K562 (cell line): ENCODE data around the gene PRICKLE3. TPM values are rescaled to one million over a fixed set of nuclear protein-coding genes. Genes with fewer than 3 reads are reported as not detected.
"Not testable (repeated sequence)": the region's sequence is repeated elsewhere in the genome, so short reads cannot be mapped to it uniquely, and the experiment has no call there.

Experiments used
- AFF1 ChIP-seq, 2 experiments: fragments of 450-650 bp; IDR thresholded peaks; 2 replicates each; pipeline ENCODE4 v1.6.1; 2018; ENCODE audit warnings: mild to moderate bottlenecking in 2 of 2, low read depth in 1 of 2; ENCODE audit not compliant: partially characterized antibody in 2 of 2
- ARID1B ChIP-seq: fragments of 450-650 bp; IDR thresholded peaks from 2 replicates; pipeline ENCODE4 v1.6.1; 2016; ENCODE audit warnings: antibody characterized with exemption, mild to moderate bottlenecking, inconsistent platforms
- BRD4 ChIP-seq: fragments of 200-600 bp; sonication (generic); IDR thresholded peaks from 2 replicates; pipeline ENCODE4 v1.6.1; 2017; ENCODE audit warnings: inconsistent platforms
- BRD9 ChIP-seq: fragments of 450-650 bp; IDR thresholded peaks from 2 replicates; pipeline ENCODE4 v1.6.1; 2018; ENCODE audit warnings: low read depth; ENCODE audit not compliant: partially characterized antibody
- CBFA2T2 ChIP-seq: fragments of 450-650 bp; conservative IDR thresholded peaks from 2 replicates; pipeline ENCODE4 v1.6.1; 2017; ENCODE audit warnings: mild to moderate bottlenecking
- EP400 ChIP-seq: fragments of 450-650 bp; IDR thresholded peaks from 2 replicates; pipeline ENCODE4 v1.6.1; 2017; ENCODE audit warnings: antibody characterized with exemption, mild to moderate bottlenecking, moderate library complexity
- ESRRA ChIP-seq: fragments of 450-650 bp; IDR thresholded peaks from 2 replicates; pipeline ENCODE4 v1.6.1; 2014; ENCODE audit warnings: low read depth, mild to moderate bottlenecking, moderate library complexity, borderline replicate concordance
- ETV1 ChIP-seq: fragments of 450-650 bp; conservative IDR thresholded peaks from 2 replicates; pipeline ENCODE4 v1.6.1; 2016; ENCODE audit warnings: missing genetic modification characterization, control low read depth, low read depth, missing compliant biosample characterization
- GATA2 ChIP-seq: sonication (generic); formaldehyde crosslinking; IDR thresholded peaks from 2 replicates; pipeline ENCODE4 v1.4.0; 2020; ENCODE audit warnings: mild to moderate bottlenecking, missing genetic modification reagents
- LEF1 ChIP-seq: fragments of 450-650 bp; IDR thresholded peaks from 2 replicates; pipeline ENCODE4 v1.6.1; 2016; ENCODE audit warnings: mild to moderate bottlenecking
- MBD2 ChIP-seq: sonication (generic); IDR thresholded peaks from 2 replicates; pipeline ENCODE4 v1.6.1; 2016; ENCODE audit warnings: low read depth, borderline replicate concordance
- MYC ChIP-seq, 2 experiments: fragments of 250-450 bp in 1 of 2; sonication (Bioruptor Pico) in 1 of 2; IDR thresholded peaks; 2 replicates each; pipeline versions ENCODE4 v1.5.1 to v1.6.1; 2012 to 2021; ENCODE audit warnings: low read depth in 2 of 2, borderline replicate concordance in 1 of 2, improper control_type of control experiment in 1 of 2, low read length in 1 of 2, mild to moderate bottlenecking in 1 of 2, moderate library complexity in 1 of 2
- NR2C1 ChIP-seq, 2 experiments: fragments of 450-650 bp; IDR thresholded peaks; 2 replicates each; pipeline ENCODE4 v1.6.1; 2017; ENCODE audit warnings: mild to moderate bottlenecking in 2 of 2, antibody characterized with exemption in 1 of 2, inconsistent platforms in 1 of 2, missing compliant biosample characterization in 1 of 2, missing genetic modification characterization in 1 of 2
- NR4A1 ChIP-seq, 2 experiments: fragments of 250-450 bp in 1 of 2; fragments of 450-650 bp in 1 of 2; sonication (Bioruptor Pico) in 1 of 2; IDR thresholded peaks; 2 replicates each; pipeline versions ENCODE4 v1.4.0 to v1.6.1; 2016 to 2020; ENCODE audit warnings: mild to moderate bottlenecking in 2 of 2, missing compliant biosample characterization in 1 of 2, missing genetic modification characterization in 1 of 2, moderate library complexity in 1 of 2
- PML ChIP-seq: IDR thresholded peaks from 2 replicates; pipeline ENCODE4 v1.6.1; 2012; ENCODE audit warnings: low read length, inconsistent platforms
- POLR2G ChIP-seq: fragments of 200-400 bp; formaldehyde crosslinking; IDR thresholded peaks from 2 replicates; pipeline ENCODE4 v1.6.1; 2017; ENCODE audit warnings: low read depth, mild to moderate bottlenecking, antibody characterized with exemption, low read length, moderate library complexity
- POLR2H ChIP-seq: IDR thresholded peaks from 2 replicates; pipeline ENCODE4 v1.6.1; 2016; ENCODE audit warnings: missing genetic modification characterization, low read depth, mild to moderate bottlenecking, control low read depth, missing compliant biosample characterization, moderate library complexity
- RBFOX2 ChIP-seq: fragments of 200-400 bp; formaldehyde crosslinking; IDR thresholded peaks from 2 replicates; pipeline ENCODE4 v1.6.1; 2017; ENCODE audit warnings: low read depth, mild to moderate bottlenecking, low read length, moderate library complexity
- SUPT5H ChIP-seq: fragments of 450-650 bp; IDR thresholded peaks from 2 replicates; pipeline ENCODE4 v1.6.1; 2016
- polyA plus RNA-seq, 8 experiments: library from polyadenylated mRNA; depleted of rRNA in 4 of 8; stranded (reverse) in 5 of 8; unstranded in 3 of 8; fragments of >200 nt; fragmentation: Nextera tagmentation in 2 of 8; fragmentation: Illumina TruSeq in 1 of 8; extraction: Ambion mirVana in 2 of 8; extraction: Trizol in 1 of 8; gene quantifications; 2 replicates each; pipeline versions ENCODE4 v1.2.1 to v1.2.3, GENCODE V29; 2011 to 2014; ENCODE audit warnings: inconsistent platforms in 1 of 8, missing spikeins in 1 of 8
- total RNA-seq, 7 experiments: library from RNA; depleted of rRNA in 6 of 7; stranded (reverse); fragments of >200 nt in 6 of 7; fragmentation: Illumina TruSeq in 2 of 7; extraction: Trizol in 2 of 7; gene quantifications; 2 replicates each; pipeline versions ENCODE4 v1.2.1 to v1.2.3, GENCODE V29; 2011 to 2021; ENCODE audit warnings: low replicate concordance in 1 of 7

PRICKLE3 gene
- total and polyA plus RNA-seq, 9 of the 15 experiments (the other 6 are each of a cell fraction or from before 2014, with no cell fraction given) = 1.1 to 44.3 (median 14.0) TPM

GRCh38 chrX:49148390-49149100, 37.6 kb downstream of the PRICKLE3 start (continued):
- TF ChIP-seq MYC (IDR thresholded peaks at IDR 0.05; ENCODE audit: low read depth, low read length) (0 out of 2 replicates have a peak, but pooled peaks have one; percentile 27), SUPT5H (peak; percentile 39; the same call in 1 of the 2 replicates), PML (peak; percentile 85), NR4A1 (tag; IDR thresholded peaks at IDR 0.05) (peak; percentile 71; the same call in 1 of the 2 replicates), ETV1 (tag) (peak; percentile 33; the same call in 1 of the 2 replicates), EP400 (peak; percentile 66), CBFA2T2 (peak; percentile 89), ARID1B (peak; percentile 94), POLR2G (peak; percentile 69), ESRRA (peak; percentile 56; the same call in 1 of the 2 replicates), POLR2H (tag) (peak; percentile 70; the same call in 1 of the 2 replicates), AFF1 (IDR thresholded peaks at IDR 0.05; ENCODE audit: low read depth in 1 of 2, partially characterized antibody in 2 of 2) (peak in 1 of 2 experiments; percentile 69), NR2C1 (tag; IDR thresholded peaks at IDR 0.05) (0 out of 2 replicates have a peak, but pooled peaks have one; percentile 11), GATA2 (CRISPR knock-in tag) (peak; percentile 56), RBFOX2 (peak; percentile 71), BRD4 (0 out of 2 replicates have a peak, but pooled peaks have one; percentile 57), LEF1 (peak; percentile 66), BRD9 (peak; percentile 63), MBD2 (peak; percentile 53; the same call in 1 of the 2 replicates)
- not testable (repeated sequence) for TF ChIP-seq MYC (CRISPR knock-in tag; IDR thresholded peaks at IDR 0.05; ENCODE audit: borderline replicate concordance, low read depth); NR4A1 (CRISPR knock-in tag; IDR thresholded peaks at IDR 0.05); NR2C1 (IDR thresholded peaks at IDR 0.05)
